ENCODE results near the gene CDAN1. TPM values are rescaled to one million over a fixed set of nuclear protein-coding genes. Genes with fewer than 3 reads are reported as not detected.
"Not testable (repeated sequence)": the region's sequence is repeated elsewhere in the genome, so short reads cannot be mapped to it uniquely, and the experiment has no call there.

Gene CDAN1
- polyA plus RNA-seq, 4 donors: 16.8 to 18.9 (median 17.4) TPM

GRCh38 chr15:42712584-42712983, 24.3 kb downstream of the CDAN1 start:
- no peak for DNase-seq (ENCODE audit: low read depth in 4 of 4, low spot score in 3 of 4)

GRCh38 chr15:42711746-42712145, 25.2 kb downstream of the CDAN1 start:
- no peak for DNase-seq (ENCODE audit: low read depth in 4 of 4, low spot score in 3 of 4)

GRCh38 chr15:42710662-42711061, 26.3 kb downstream of the CDAN1 start:
- DNase-seq (ENCODE audit: low read depth in 4 of 4, low spot score in 3 of 4): no peak

- no peak for DNase-seq (ENCODE audit: low read depth in 4 of 4, low spot score in 3 of 4)
These were observed 28.9 kb downstream of the CDAN1 start for GRCh38 chr15:42707873-42708544.

- DNase-seq (ENCODE audit: low read depth in 4 of 4, low spot score in 3 of 4): no peak
These were observed 29.9 kb downstream of the CDAN1 start for GRCh38 chr15:42707068-42707467.

- no peak for DNase-seq (ENCODE audit: low read depth in 4 of 4, low spot score in 3 of 4)
These were observed 31.6 kb downstream of the CDAN1 start for GRCh38 chr15:42705336-42705735.

- peak; percentile 37 to 49 (median 46) for DNase-seq (ENCODE audit: low read depth in 4 of 4, low spot score in 3 of 4)
These were observed 32.4 kb downstream of the CDAN1 start for GRCh38 chr15:42704492-42704926.

- no peak for DNase-seq (ENCODE audit: low read depth in 4 of 4, low spot score in 3 of 4)
These were observed 40.3 kb downstream of the CDAN1 start for GRCh38 chr15:42696626-42697025.

- no peak for DNase-seq (ENCODE audit: low read depth in 4 of 4, low spot score in 3 of 4)
These were observed 41.3 kb downstream of the CDAN1 start for GRCh38 chr15:42695527-42696071.

GRCh38 chr15:42694398-42694797, 42.5 kb downstream of the CDAN1 start:
- no peak for DNase-seq (ENCODE audit: low read depth in 4 of 4, low spot score in 3 of 4)

- DNase-seq (ENCODE audit: low read depth in 4 of 4, low spot score in 3 of 4): no peak
These were observed 43.0 kb downstream of the CDAN1 start for GRCh38 chr15:42693942-42694341.

- DNase-seq (ENCODE audit: low read depth in 4 of 4, low spot score in 3 of 4): no peak
These were observed 43.4 kb downstream of the CDAN1 start for GRCh38 chr15:42693496-42693895.

- no peak for DNase-seq (ENCODE audit: low read depth in 4 of 4, low spot score in 3 of 4)
These were observed 43.9 kb downstream of the CDAN1 start for GRCh38 chr15:42692997-42693396.

- DNase-seq (ENCODE audit: low read depth in 4 of 4, low spot score in 3 of 4): no peak
These were observed 44.4 kb downstream of the CDAN1 start for GRCh38 chr15:42692536-42692935.

- DNase-seq (ENCODE audit: low read depth in 4 of 4, low spot score in 3 of 4): no peak
These were observed 45.2 kb downstream of the CDAN1 start for GRCh38 chr15:42691770-42692169.

GRCh38 chr15:42691308-42691707, 45.6 kb downstream of the CDAN1 start:
- DNase-seq (ENCODE audit: low read depth in 4 of 4, low spot score in 3 of 4): no peak

GRCh38 chr15:42688301-42688700, 48.6 kb downstream of the CDAN1 start:
- DNase-seq (ENCODE audit: low read depth in 4 of 4, low spot score in 3 of 4): no peak

GRCh38 chr15:42687740-42688139, 49.2 kb downstream of the CDAN1 start:
- DNase-seq (ENCODE audit: low read depth in 4 of 4, low spot score in 3 of 4): no peak

- no peak for DNase-seq (ENCODE audit: low read depth in 4 of 4, low spot score in 3 of 4)
These were observed 50.6 kb downstream of the CDAN1 start for GRCh38 chr15:42686281-42686680.

GRCh38 chr15:42681119-42681518, 55.8 kb downstream of the CDAN1 start:
- no peak for DNase-seq (ENCODE audit: low read depth in 4 of 4, low spot score in 3 of 4)

GRCh38 chr15:42680142-42680482, 56.8 kb downstream of the CDAN1 start:
- DNase-seq (ENCODE audit: low read depth in 4 of 4, low spot score in 3 of 4): not testable (repeated sequence)

GRCh38 chr15:42679285-42680141, 57.4 kb downstream of the CDAN1 start:
- no peak for DNase-seq (ENCODE audit: low read depth in 4 of 4, low spot score in 3 of 4)

Data from right renal pelvis (tissue), 4 donors.